Measurements from ENCODE around the gene CPZ.

GRCh38 chr4:8548731-8549351 is 43.7 kb upstream of the CPZ start:
- TF ChIP-seq CTCF (IDR thresholded peaks at IDR 0.05): no peak
- no peak for TF ChIP-seq POLR2A (IDR thresholded peaks at IDR 0.05)

All from adrenal gland (tissue), 5 donors.